Measurements from ENCODE around the gene RSPH1. TPM values are rescaled to one million over a fixed set of nuclear protein-coding genes. Genes with fewer than 3 reads are reported as not detected.

The RSPH1 gene
- total and polyA plus RNA-seq, 2 of the 8 experiments (the other 6 are each of a cell fraction or from before 2014, with no cell fraction given) = 0.24 TPM; not detected in 1

DNA sequence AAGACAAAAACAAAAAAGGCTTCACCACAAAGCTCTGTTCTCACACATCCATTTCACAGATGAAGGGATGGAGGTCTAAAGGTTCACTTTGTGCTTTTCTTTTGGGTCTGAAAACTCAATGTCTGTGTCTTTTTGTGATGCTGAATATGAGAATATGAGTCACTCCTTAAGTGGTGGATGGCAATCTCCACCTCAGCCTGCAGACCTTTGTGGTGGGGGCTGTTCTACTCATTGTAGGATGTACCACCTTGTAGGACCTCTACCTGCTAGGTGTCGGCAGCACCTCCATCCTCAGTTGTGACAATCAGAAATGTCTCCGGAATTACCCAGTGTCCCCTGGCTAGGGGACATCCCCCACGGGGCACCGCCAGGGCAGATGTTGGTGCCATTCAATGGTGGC is 49.5 kb downstream of the RSPH1 start:
- Histone ChIP-seq H2BK12ac (ENCODE audit: low read depth, low read length) (no peak overlapping the region), H3K23ac (ENCODE audit: insufficient read length) (no peak overlapping the region), H2BK5ac (ENCODE audit: low read depth, low read length) (no peak overlapping the region), H2AFZ (ENCODE audit: low read length) (no peak overlapping the region), H3K9me3 (ENCODE audit: insufficient read depth in 2 of 2, low read depth in 1 of 2, low read length in 1 of 2) (no peaks in the 10 kb centered on the region), H3K14ac (ENCODE audit: insufficient read length) (no peak overlapping the region), H4K20me1 (replicated peaks in 1 of 2; ENCODE audit: control insufficient read depth in 1 of 2, insufficient read depth in 2 of 2, low read length in 2 of 2) (peaks cover 0 to 4% of the 10 kb centered on the region in 2 experiments), H3K79me2 (ENCODE audit: control insufficient read depth in 1 of 2, insufficient read depth in 2 of 2, low read length in 2 of 2) (no peaks in the 10 kb centered on the region), H2AK5ac (ENCODE audit: low read depth, low read length) (no peak overlapping the region), H3K36me3 (ENCODE audit: control insufficient read depth in 2 of 4, insufficient read depth in 4 of 4, low read length in 3 of 4) (no peaks in the 10 kb centered on the region), H4K5ac (ENCODE audit: insufficient read length, low read depth, low read length) (no peak overlapping the region), H2BK15ac (ENCODE audit: low read length) (no peak overlapping the region), H3K4me3 (ENCODE audit: extremely low read depth in 1 of 4, insufficient read depth in 2 of 4, low read depth in 3 of 4, low read length in 4 of 4) (no peak overlapping the region), H4K91ac (replicated peaks; ENCODE audit: insufficient read length, low read length) (no peak overlapping the region), H3K23me2 (ENCODE audit: low read depth, low read length) (no peaks in the 10 kb centered on the region), H3K27me3 (replicated peaks in 1 of 4; ENCODE audit: control insufficient read depth in 3 of 4, extremely low read depth in 1 of 4, insufficient read depth in 3 of 4, low read length in 3 of 4) (no peaks in the 10 kb centered on the region), H3K4me1 (replicated peaks in 1 of 4; ENCODE audit: control insufficient read depth in 3 of 4, insufficient read depth in 4 of 4, low read length in 3 of 4) (peaks cover 0 to 2% (median 0%) of the 10 kb centered on the region in 4 experiments; a peak in 2 of 7 replicates), H3K4me2 (ENCODE audit: insufficient read depth in 1 of 2, low read depth in 2 of 2, low read length in 2 of 2) (no peak overlapping the region), H3K27ac (ENCODE audit: low read depth, low read length) (no peak overlapping the region), H2BK120ac (replicated peaks; ENCODE audit: low read depth, low read length) (no peak overlapping the region), H3K79me1 (ENCODE audit: low read depth, low read length) (no peaks in the 10 kb centered on the region), H2BK20ac (ENCODE audit: low read length) (no peak overlapping the region), H3K18ac (ENCODE audit: extremely low read depth, low read length) (no peak overlapping the region), H3K4ac (replicated peaks; ENCODE audit: insufficient read length, low read depth, low read length) (no peak overlapping the region), H3K56ac (replicated peaks; ENCODE audit: insufficient read length, low read depth, low read length) (no peak overlapping the region), H3K9ac (replicated peaks in 1 of 4; ENCODE audit: extremely low read depth in 1 of 4, low read depth in 3 of 4, low read length in 3 of 4) (no peak overlapping the region), H4K8ac (ENCODE audit: extremely low read depth, insufficient read depth, low read length) (no peak overlapping the region)
- TF ChIP-seq BCL11A (IDR thresholded peaks at IDR 0.05; ENCODE audit: low read depth in 2 of 2, low read length in 2 of 2) (no peak), POU5F1 (IDR thresholded peaks at IDR 0.05; ENCODE audit: low read depth, low read length) (no peak), HDAC2 (IDR thresholded peaks at IDR 0.05; ENCODE audit: borderline replicate concordance in 1 of 2, low read depth in 2 of 2, low read length in 2 of 2) (no peak), ZNF274 (IDR thresholded peaks at IDR 0.05; ENCODE audit: borderline replicate concordance, extremely low read depth, low read length) (no peak)
- TF ChIP-seq, protein P1, sequence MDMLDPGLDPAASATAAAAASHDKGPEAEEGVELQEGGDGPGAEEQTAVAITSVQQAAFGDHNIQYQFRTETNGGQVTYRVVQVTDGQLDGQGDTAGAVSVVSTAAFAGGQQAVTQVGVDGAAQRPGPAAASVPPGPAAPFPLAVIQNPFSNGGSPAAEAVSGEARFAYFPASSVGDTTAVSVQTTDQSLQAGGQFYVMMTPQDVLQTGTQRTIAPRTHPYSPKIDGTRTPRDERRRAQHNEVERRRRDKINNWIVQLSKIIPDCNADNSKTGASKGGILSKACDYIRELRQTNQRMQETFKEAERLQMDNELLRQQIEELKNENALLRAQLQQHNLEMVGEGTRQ (IDR thresholded peaks at IDR 0.05; ENCODE audit: low read length) = no peak
- ChIA-PET POLR2A (ENCODE audit: partially characterized antibody) (no interaction called here), CTCF (ENCODE audit: partially characterized antibody) (interaction anchor here (1.4 to 2.4 kb wide), 6 partner anchors 22 to 283 kb away, joined by 3 to 7 read pairs (median 4); no protein-coding TSS in a partner anchor)
- no peak for FAIRE-seq
- DNase-seq (ENCODE audit: low read depth in 1 of 2, low spot score in 2 of 2) = no peak
- WGBS, 2 experiments (ENCODE audit: extremely low coverage in 1 of 2, insufficient coverage in 1 of 2, insufficient read length in 1 of 2, insufficient replicate concordance in 2 of 2, low coverage in 1 of 2, low lambda C conversion rate in 2 of 2, missing lambda C conversion rate in 1 of 2) = 93% methylated on average over 4 of the region's 4 CpGs; no CpG with 5 or more reads in 1 of the 2 experiments

Measured in H1 (cell line).